Endothelial cell of hepatic sinusoid (primary cell): Measurements from ENCODE around the gene CCDC167.
"Not testable (repeated sequence)": the region's sequence is repeated elsewhere in the genome, so short reads cannot be mapped to it uniquely, and the experiment has no call there.

Experiments
- in situ Hi-C: cut with HindIII; loops from 2 replicates; pipeline ENCODE4 v1.10.0; 2017; ENCODE audit warnings: low sequenced_read_pairs

The CCDC167 gene

DNA sequence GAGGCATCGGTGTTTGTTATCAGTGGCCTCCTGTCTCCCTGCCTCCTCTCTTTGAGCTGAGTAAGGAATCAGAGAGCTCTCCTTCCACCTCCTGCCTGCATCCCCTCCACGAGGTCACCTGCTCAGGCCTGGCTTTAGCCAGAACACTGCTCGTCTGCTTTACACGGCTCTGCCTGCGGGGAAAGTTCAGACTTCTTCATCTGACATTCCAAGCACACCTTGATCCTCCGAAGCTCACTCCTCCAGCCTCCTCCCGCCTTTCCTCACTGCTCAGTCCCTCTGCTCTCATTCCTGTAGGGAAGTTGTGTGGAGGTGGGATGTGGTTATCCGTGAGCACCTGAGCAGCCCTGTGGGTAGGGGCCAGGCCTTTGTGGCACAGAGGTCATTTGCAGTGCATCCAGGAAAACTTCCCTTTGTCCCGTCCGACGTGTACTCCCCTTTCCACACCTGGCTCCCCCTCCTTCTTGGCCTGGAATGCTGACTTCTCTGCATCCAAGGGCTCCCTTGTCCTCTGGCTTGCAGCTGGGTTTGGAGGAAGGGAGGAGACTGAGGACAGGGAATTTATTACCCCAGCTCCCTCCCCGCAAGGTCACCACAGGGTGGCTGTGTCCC, 12.8 kb upstream of the CCDC167 start:
- in situ Hi-C loops: no loop called here

DNA sequence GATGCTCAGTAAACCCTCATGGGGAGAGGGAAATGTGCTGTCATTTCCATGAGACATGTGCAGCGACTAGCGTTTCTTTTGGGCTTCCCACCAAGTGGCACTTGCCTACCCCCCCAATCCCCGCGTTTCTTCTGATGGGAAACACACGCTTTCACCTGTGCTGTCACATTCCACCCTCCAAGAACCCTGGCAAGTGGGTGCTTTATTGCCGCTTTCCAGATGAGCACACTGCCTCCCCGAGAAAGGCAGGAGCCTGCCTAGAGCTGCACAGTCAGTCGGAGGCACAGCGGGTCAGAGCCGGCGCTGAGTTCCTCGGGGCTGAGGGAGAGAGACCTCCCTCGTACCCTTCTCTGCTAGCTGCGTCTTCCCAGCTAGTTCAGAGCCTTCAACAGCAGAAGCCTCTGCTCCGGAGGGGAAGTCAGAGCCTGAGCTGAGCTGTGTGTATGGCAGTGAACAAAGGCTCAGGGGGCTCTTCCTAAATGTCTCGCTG, 12.3 kb upstream of the CCDC167 start:
- in situ Hi-C loops: no loop called here

DNA sequence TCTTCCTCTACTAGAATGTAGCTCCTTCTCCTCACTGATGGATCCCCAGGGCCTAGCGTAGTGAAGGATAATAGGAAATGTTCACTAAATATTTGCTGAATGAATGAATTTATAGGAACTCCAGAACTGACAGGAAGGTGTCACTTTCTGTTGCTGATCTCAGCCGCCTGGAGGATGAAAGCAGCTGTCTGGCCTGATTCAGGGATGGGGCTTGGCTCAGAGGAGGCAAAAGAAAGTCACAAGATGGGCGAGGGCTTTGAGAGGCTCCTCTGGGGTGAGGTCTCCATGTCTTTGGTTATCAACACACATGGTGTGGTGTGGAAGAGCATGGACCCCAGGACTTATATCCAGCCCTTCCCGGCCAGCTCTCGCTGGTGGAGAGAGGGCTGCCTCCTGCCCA, 11.5 kb upstream of the CCDC167 start:
- in situ Hi-C loops: no loop called here

DNA sequence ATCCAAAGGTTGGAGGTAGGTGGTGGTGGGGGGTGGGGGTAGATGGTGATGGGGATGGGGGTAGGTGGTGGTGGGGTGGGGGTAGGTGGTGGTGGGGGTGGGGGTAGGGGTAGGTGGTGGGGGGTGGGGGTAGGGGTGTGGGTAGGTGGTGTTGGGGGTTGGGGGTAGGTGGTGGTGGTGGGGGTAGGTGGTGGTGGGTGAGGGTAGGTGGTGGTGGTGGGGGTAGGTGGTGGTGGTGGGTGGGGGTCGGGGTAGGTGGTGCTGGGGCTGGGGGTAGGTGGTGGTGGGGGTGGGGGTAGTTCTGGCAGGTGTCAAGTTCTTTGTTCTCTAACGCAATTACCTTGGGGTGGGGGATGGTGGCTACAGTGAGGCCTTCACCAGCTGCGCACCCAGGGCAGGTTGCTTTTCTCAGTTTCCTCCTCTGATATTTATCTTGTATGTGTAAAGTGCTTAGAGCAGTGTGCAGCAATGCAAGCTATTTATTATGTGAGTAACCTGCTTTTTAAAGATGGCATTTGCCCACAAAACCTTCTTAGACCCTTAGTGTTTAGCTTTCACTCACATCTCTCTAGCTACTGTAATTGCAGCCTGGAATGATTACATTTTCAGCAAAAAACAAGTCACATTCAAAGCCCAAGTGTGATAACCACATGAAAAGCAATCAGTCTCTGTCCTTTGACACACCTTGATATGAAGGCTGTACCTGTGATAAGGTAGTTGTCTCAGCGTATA, 8.2 kb upstream of the CCDC167 start:
- in situ Hi-C loops: no loop called here

DNA sequence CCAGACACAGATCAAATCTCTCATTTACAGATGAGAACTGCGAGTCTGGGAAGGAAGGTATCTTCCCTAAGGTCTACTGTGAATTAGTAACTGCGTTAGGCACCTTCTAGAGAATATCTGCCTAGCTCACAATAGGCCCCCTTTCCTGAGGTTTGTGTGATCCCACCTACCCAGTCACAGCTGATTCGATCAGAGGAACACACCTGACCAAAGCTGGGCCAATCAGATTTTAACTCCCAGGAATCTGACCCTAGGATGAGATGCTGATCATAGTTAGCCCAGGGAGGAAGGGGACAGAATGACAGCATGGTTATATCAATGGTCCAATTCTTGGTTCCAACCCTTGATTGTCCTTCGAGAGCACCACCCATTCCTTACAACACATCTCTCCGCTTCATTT, 7.4 kb upstream of the CCDC167 start:
- in situ Hi-C loops: no loop called here

DNA sequence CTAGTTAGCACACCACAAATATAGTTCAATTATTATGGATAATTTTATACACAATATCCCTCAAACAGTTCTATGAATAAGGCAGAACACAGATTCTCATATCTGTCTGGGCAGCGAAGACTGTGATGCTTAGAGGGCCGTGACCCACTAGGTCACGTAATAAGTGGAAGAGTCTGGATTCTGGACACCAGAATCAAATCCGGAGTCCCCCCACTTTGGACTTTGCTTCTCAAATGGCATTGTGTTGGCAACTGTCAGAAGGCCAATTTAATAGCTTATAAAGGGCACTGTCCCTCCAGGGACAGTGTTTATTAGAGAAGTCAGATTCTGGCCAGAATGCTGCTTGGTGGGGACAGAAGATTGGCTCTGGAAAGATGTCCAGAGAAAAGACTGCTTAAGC, 6.8 kb upstream of the CCDC167 start:
- in situ Hi-C loops: no loop called here

DNA sequence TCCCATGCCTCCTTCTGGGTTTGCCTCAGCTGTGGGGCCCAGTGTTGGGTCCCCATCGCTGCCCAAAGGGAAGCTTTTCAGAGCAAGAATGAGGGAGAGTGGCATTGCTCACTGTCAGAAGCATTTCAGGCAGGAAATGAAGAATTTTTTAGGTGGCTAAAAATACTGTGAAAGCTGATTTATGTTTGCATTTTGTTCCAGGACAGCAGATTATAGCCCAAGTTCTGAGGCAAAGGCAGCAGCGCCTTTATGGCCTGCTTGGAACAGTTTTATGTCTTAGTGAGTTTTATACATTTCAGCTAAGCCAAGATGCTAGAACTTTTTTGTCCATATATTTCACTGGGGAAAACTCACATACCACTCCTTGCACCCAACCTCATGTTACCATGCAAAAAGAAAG, 4.3 kb upstream of the CCDC167 start:
- in situ Hi-C loops: no loop called here

DNA sequence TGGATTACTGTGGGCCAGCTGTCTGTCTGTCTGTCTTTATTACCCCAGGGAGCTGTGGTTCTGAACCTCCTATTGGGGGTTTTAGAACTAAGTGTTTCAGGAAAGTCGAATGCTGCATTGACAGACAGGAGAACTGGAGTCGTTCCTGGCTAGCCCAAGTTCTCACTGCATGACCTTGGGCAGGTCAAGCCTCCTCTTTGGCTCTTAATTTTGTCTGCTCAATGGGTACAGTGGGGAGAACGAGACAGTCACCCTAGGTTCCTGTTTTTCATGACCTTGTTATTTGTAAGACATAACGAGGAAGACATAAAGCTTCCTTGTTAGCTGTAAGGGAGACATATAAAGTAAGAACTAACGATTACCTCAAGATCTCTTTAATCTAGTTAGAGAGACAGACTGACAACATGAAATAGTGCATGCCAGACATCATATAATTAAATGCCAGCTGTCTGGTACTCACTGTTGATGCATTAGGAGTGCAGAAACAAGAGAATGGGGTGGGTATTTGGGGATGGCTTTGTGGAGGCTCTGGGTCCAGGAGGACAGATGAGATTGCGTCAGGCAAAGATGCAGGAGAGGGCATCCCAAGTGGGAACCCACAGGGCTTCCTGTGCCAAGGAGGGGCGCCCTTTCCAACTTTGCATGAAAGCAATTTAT, 3.7 kb upstream of the CCDC167 start:
- in situ Hi-C loops: no loop called here

DNA sequence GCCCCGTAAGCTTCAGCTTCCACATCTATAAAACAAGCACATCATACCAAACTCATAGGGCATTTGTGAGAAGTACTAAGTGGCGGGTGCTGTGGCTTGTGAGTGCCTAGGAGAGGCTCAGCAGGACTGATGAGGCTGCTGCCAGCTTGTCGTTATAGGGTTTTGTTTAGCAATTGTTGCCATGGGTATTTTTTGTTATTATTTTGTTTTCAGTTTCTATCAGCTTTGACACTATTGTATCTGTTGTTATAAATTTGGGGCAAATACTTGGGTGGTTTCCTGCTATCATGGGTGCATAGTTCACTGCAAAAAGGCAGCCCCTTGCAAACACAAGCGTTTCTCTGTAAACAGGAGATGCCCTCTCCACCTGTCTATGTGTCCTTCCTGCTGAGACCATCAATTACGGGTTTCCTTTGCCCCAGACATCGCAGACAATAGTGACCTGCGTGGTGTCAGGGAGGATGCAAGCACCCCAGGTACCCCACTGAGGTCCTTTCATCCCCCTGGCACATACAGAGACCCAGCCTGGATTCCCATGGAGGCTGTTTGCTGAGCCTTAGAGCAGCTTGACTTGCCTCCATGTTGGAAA, 3.1 kb upstream of the CCDC167 start:
- in situ Hi-C loops: no loop called here

DNA sequence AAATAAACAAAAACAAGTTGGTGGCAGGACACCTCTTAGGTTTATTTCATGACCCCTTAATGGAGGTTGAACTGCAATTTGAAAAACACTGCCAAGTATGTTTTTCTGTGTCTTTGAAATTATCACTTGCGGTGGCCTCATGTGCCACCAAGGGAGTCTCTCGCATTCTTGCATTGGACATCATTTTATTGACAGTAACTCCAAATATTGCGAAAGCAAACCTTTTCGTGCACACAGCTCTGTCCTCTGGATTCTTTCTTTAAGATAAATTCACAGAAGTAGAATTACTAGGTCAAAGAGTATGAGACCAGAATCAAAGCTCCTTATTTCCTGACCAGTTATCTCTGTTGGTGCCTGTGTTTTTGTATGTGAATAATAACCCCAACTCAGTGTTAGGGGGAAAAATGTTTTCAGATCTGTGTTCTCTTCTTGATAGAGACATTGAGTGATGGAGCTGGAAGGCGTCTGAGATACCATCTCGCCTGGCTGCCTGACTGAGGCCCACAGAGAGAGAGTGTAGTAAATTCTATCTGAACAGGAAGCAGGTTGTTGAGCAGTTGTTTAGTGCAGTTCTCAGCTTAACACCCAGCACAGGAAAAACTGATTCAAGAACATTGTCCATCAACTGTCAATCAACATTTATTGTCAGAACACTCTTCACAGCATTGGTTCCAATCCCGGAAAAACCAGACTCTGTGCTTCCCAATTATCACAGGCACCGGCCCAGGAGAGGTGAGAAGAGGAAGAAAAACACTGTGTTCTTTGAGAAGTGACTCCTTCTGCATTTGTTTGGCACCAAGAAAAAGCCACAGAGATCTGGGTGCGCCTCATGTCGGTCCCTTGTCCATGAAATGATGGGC, 2.2 kb upstream of the CCDC167 start:
- in situ Hi-C loops: no loop called here

DNA sequence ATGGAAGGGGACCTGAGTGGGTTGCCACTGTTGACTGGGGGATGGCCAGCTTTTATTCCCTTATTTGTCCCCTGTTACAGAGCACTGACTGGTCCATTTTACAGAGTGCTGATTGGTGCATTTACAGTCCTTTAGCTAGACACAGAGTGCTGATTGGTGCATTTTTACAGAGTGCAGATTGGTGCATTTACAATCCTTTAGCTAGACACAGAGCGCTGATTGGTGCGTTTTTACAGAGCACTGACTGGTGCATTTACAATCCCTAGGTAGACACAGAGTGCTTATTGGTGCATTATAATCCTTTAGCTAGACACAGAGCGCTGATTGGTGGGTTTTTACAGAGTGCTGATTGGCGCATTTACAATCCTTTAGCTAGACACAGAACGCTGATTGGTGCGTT, 1.2 kb upstream of the CCDC167 start:
- in situ Hi-C loops: not testable (repeated sequence)

DNA sequence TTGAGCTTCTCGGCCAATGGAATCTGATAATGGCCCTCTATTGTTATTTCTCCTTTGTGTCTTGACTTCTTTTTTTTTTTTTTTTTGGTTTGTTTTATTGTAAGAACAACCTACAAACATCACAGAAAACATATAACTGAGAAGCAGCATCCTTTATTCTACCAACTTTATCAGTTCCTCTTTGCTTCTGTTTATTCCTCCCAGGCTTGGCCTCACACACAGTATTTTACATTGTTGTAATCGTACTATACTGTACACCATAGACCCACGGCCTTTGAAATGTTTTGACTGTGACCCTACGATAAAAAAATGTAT, 558 bp upstream of the CCDC167 start:
- in situ Hi-C loops: no loop called here

DNA sequence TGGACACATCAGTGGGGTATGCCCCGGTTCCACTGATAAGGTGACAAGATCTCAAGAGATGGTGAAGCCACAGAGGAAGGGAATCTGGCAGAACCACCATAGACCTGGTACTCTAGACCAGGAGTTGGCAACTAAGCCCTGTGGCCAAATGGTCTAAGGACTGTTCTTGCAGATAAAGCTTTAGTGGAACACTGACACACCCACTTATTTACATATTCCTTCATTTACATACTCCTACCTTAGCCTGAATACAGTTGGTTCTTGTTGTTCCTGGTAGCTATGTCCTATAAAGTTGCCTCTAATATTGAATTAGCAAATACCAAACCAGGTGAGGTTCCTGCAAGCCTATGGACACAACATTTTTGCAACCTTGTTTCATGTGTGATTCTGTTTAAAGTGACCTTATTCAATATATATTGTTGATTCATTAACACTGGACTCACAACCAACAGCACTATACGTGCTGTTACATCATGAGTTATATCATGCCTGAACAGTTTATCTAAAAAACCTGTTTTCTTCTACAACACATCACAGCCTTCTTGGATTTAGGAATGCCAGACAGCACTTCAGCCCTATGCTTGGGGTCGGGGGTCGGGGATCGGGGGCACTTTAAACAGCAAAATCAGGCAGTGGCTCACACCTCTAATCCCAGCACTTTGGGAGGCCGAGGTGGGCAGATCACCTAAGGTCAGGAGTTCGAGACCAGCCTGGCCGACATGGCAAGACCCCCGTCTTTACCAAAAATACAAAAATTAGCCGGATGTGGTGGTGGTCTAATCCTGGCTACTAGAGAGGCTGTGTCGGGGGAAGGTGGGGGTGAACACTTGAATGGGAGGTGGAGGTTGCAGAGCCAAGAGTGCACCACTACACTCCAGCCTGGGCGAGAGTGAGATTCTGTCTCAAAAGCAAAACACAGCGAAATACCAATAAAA, 2.5 kb downstream of the CCDC167 start:
- in situ Hi-C loops: no loop called here

DNA sequence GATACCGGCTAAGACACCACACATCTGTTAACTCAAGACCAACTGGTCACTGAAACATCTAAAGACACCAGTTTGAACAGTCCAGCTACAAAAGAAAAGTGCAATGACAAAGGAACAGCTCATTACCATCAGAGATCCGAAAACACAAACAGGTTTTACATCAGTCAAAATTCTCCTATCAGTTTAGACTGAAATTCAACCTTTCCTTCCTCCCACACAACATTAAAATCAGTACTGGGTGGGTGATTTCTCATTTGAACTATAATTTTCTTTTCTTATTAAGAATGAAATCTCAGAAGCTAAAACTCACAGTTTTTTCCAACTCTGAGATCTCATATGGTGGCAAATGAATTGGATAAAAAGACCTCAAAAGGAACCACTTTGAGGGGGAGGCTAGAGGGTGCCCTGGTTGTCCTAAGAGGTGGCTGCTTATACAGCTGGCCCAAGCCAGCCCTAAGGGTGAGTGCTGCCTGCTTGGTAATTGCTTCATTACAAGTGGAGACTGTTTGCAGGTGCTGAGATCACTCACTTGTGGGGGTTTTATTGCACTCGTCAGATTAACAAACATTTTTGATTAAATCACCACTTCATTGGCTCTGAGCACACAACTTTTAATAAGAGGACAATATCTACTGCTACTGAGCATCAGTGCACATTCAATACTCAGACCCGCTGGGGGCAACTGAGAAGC, 4.3 kb downstream of the CCDC167 start:
- in situ Hi-C loops: no loop called here

DNA sequence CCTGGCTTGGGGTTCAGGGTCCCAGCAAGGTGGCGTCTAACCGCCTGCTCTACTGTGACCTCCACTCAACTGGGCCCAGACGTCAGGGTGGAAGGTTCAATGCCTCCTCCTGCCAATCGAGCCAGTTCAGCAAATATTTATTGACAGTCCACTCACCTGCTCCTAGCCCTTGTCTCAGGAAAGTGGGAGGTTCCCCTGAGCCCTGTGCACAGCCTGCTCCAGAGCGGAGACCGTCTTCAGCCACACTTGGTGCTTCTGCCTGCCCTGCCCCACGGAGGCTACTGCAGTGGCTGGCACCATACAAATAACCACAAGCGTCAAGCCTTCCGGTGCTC, 6.1 kb downstream of the CCDC167 start:
- in situ Hi-C loops: loop anchor here (5.0 kb wide), 1 partner anchor 69 kb away; no protein-coding TSS in a partner anchor

DNA sequence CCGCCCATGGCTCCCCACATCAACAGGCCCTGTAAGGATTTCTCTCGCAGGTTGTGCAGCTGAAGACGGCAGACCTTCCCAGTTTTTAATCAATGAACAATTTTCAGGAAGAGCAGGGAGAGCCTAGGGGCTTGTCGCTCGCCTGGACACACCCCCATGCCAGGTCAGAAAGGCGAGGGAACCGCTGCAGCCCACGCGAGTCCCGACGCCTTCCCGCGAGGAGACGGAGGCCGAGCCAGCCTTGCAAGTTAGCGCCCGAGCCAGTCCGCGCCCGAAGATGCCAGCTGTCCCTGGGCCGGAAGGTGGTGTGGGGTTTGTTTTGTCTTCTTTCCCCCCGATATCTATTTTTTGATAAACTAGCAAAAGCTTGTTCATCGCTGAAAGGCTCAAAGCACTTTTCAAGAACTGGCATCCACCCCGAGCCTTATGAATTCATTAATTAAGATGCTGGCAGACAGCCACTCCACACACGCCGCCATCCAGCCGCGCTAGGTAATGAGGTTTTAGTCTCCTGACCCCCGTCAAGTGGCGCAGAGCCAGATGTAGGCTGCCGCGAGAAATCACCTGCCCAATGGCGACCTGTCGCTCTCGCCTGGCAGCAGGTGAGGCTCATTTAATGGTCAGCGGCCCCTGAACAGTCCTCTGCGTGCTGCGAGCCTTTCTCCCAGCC, 6.6 kb downstream of the CCDC167 start:
- in situ Hi-C loops: loop anchor here (5.0 kb wide), 1 partner anchor 69 kb away; no protein-coding TSS in a partner anchor

DNA sequence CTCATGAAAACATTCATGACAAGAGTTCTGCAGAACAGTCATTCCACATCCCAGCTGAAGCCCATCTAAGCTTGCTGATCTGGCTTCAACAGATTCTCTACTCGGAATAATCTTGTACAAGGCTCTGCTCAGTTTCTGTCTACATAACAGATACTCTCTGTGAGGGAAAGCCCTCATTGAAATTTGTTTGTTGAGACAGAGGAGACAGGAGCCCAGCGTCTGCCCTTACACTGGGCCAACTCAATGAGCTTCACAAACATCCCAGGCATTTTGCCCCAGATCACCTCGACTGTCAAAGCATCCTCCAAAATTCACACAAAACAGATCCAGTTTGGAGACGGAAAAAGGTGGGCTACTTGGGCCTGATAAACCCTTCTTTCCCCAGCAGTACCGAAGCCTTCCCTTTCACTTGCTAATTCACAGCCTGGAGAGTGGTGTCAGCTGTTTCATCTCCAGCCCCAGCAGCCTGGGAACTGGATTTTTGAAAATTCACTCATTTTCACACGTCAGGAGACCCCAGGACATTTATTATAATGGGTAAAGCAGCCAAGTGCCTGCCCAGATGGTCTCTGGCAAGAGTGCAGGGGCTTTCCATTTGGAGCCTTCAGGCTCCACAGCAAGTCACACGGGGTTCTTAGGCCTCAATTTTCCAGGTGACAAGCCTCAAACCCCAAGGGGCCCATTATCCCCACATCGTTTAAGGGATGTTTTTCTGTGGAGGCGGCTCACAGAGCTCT, 7.3 kb downstream of the CCDC167 start:
- in situ Hi-C loops: loop anchor here (5.0 kb wide), 1 partner anchor 70 kb away; no protein-coding TSS in a partner anchor

DNA sequence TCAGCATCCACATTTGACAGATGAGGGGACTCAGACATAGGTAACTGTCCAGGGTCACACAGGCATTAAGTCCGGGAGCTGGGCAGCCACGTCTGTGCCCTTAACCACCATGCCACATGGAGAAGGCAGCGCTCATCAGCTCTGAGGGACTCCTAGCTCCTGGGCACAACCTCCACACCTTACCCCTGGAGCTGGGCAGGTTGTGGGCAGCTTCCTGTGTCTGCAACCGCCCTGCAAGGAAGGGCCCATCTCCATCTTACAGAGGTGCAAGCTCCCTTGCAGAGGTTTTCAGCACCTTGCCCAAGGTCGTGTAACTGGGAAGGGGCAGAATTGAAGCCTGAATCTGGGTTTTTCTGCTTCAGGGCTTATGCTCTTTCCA, 7.9 kb downstream of the CCDC167 start:
- in situ Hi-C loops: loop anchor here (5.0 kb wide), 1 partner anchor 70 kb away; no protein-coding TSS in a partner anchor
